Measurements from ENCODE around the gene MRE11.
"Not testable (repeated sequence)": the region's sequence is repeated elsewhere in the genome, so short reads cannot be mapped to it uniquely, and the experiment has no call there.

Gene MRE11

DNA sequence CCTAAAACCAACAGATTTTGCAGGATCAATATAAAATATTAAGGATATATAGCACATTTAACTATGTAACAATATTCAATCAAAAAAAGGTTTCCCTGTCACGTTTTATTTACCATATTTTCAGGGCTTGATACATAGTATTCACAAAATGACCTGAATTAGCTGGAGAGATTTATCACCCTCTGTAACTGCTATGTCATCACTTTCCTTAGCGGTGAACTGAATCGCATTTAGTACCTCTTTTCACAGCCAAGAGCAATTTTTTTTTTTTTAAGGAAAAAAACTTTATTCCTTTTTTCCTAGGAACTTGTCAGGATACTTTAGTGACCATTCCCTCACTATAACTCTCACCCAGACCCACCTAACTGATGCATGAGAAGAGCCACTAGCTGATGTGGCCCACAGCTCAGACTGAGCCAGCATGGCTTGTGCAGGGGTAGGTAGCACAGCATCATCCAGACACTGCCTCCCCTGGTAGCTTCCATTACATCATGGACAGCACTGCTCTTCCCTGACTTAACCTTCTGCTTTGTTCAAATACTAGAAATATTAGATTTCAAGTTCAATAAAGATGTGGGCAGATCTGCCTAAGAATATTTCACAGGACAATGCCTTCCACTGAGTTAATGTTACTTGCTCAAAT is 75.4 kb downstream of the MRE11 start:
- DNase-seq, result no peak

DNA sequence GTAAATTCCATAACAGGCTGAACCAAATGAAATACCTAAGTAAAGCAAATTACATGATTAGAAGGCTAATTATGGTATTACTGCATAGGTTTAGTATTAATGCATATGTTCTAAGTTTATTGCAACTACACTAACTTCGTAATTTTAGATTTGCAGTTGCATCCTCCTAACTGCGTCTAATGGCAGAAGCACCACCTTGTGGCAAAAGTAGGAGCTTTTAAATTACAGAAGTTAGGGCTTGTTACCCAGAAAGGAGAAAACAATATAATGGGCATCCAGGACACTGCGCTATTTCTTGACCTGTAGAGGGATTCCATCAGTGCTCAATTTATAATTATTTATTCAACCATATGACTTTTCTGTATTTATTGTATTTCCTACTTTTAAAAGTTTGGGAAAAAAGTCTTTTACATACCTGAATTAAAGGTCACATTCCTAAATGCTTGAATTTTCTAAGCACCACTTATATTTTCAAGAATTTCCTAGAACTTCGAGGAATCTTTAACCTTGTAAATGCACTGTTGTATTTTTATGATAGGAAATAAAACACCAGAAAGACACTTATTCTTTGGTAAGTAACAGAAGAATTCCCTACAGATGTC is 76.2 kb downstream of the MRE11 start:
- no peak for DNase-seq

DNA sequence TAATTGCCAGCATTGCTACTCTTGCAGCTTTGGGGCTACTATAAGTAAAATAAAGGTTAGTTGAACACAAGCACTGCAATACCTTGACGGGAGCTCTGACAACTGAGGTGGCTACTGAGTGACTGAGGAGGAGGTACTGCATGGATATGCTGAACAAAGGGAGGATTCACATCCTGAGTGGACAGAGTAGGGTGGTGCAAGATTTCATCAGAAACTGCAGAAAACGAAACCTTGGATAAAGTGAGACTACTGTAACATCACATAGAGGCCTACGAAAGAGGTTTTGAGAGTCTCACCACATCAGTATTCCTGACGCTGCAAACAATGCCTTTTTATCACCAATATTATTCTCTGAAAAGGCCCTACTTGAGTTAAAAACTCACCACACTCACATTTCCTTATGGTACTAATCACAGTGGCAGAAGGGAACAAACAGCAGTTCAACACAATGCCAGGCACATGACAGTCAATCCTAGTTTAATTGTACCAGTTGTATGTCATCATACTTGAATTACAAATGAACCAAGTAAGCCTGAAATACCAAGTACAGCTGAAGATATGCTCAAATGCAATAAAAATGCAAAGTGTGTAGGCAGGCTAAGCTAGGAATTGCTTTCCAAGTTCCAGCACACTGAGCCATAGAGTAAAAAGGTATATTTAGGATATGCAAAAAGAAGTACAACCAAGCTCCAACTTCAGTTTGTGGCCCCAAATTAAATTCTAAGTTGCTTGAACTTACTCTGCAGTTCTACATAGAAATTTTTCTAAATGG is 88.4 kb downstream of the MRE11 start:
- no peak for DNase-seq

DNA sequence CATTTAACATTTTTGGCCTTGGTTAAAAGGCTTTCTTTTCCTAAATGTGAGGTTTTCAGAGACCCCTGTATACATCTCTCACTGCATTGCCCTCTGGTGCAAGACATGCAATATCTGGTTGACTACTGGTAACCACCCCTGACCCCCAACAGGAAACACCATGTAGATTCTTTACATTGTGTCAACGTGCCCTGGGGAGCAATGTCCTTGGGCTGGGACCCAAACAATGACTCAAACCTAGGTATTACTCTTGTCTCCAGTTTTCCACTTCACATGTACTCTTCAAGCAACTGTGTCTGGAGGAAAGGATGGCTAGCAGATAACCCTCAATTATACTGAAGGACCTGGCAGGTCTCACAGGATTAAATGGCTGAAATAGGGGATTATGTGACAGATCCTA is 91.3 kb downstream of the MRE11 start:
- no peak for DNase-seq

GRCh38 chr11:94401773-94402265 is 91.8 kb downstream of the MRE11 start:
- no peak for DNase-seq

- no peak for DNase-seq
Observed at GRCh38 chr11:94400839-94401772, 92.5 kb downstream of the MRE11 start, which contains the start of gene GPR83. Gene GPR83 (minus strand): TSS chr11:94401419. CDS start chr11:94401247, 172 bp downstream.

- DNase-seq, result no peak
Observed at GRCh38 chr11:94400457-94400838, 93.2 kb downstream of the MRE11 start.

- no peak for DNase-seq
Observed at GRCh38 chr11:94400050-94400449, 93.6 kb downstream of the MRE11 start.

DNA sequence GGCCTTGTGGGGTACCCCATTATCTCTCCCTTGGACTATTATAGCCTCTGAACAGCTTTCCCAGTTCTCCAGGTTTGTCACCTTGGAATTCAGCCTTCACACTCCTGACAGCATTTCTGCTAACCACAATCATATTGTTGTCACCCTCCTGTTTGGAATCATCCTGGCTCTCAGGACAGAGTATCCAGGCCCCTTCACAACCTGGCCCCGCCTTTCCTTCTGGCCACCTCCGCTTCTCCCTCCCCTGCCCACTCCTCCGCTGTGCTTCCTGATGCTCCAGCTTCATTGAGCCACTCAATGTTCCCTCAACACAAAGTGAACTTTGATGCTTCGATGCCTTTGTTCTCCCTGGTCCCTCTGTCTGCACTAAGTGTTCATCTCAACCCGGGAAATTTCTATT is 95.5 kb downstream of the MRE11 start:
- DNase-seq, result no peak

- no peak for DNase-seq
Observed at GRCh38 chr11:94396282-94396681, 97.4 kb downstream of the MRE11 start.

- not testable (repeated sequence) for DNase-seq
Observed at GRCh38 chr11:94391937-94392336, 101.7 kb downstream of the MRE11 start.

DNA sequence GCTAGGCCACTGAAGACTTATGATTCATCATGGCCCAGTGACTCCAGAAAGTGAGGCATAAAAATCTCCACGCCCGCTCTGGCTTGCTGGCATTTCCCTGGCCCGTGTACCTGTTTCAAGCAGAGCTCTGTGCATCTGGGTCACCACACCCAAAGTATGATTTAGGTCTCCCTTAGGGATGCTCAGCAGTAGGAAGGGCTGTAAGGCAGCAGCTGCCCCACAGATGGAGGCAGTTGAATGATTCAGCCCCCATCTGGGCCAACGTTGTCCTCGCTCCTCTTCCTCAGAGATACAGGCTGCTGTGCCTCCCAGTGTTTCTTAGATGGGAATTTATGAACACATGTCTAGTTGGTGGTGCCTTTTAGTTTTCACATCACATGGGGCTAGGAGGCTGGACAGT is 114.0 kb downstream of the MRE11 start:
- DNase-seq, result no peak

DNA sequence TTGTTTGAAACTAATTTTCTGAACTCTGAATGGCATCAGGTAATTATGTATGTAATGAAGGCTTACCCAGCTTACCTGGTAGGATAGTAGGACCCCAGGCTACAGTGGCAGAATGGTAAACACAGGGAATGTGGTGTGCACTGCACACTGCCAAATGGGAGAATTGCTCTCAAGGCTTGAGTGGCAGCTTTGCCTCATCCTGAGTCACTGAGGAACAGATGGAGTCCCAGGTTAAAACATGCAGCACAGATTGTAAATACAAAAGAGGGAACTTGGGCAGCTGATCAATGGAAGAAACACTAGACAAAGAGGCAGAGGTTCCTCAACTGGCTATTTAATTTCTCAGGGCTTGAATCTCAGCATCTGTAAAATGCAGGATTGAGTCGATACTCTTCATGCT is 116.8 kb downstream of the MRE11 start:
- DNase-seq, result no peak

- not testable (repeated sequence) for DNase-seq
Observed at GRCh38 chr11:94370576-94370975, 123.1 kb downstream of the MRE11 start.
